GM13977 (cell line): Measurements from ENCODE around the gene AQP3.

Source experiments
- DNase-seq: peaks from one replicate; pipeline ENCODE4 v3.0.0; 2012; ENCODE audit warnings: low spot score
- CTCF ChIP-seq: IDR thresholded peaks from 2 replicates; pipeline ENCODE4 v1.5.1; 2012; ENCODE audit warnings: mild to moderate bottlenecking, control low read depth; ENCODE audit not compliant: insufficient read depth; ENCODE audit errors: extremely low read depth, missing control alignments
- in situ Hi-C: fragments of 300-500 bp; cut with MboI; formaldehyde crosslinking; loops from one replicate; pipeline ENCODE4 v1.12.0; 2022; ENCODE audit warnings: low sequenced_read_pairs, low pct_unique_long_range_greater_than_20kb, mixed read lengths, inconsistent platforms; ENCODE audit not compliant: unreplicated experiment

AQP3 gene

GRCh38 chr9:33465096-33465495 is 17.7 kb upstream of the AQP3 start:
- TF ChIP-seq CTCF, result no peak
- in situ Hi-C loops, result no loop called here
- DNase-seq, result no peak

- DNase-seq, result no peak
- in situ Hi-C loops, result no loop called here
- no peak for TF ChIP-seq CTCF
These were observed 16.7 kb upstream of the AQP3 start for GRCh38 chr9:33464045-33464636.

- no peak for DNase-seq
- in situ Hi-C loops, result no loop called here
- no peak for TF ChIP-seq CTCF
These were observed 15.8 kb upstream of the AQP3 start for GRCh38 chr9:33463151-33463550.

- DNase-seq, result no peak
These were observed 14.1 kb upstream of the AQP3 start for GRCh38 chr9:33461492-33461891.

GRCh38 chr9:33460854-33461253 is 13.5 kb upstream of the AQP3 start:
- no peak for TF ChIP-seq CTCF
- no peak for DNase-seq
- in situ Hi-C loops, result no loop called here

More at GRCh38 chr9:33461492-33461891, 14.1 kb upstream of the AQP3 start:
- no peak for TF ChIP-seq CTCF
- in situ Hi-C loops, result no loop called here

- in situ Hi-C loops, result no loop called here
- TF ChIP-seq CTCF, result no peak
These were observed 11.7 kb upstream of the AQP3 start for GRCh38 chr9:33459115-33459514.

More at GRCh38 chr9:33459115-33459514, 11.7 kb upstream of the AQP3 start:
- no peak for DNase-seq
